Esophagus (tissue), 2 donors: ENCODE results near the gene LHFPL3. TPM values are rescaled to one million over a fixed set of nuclear protein-coding genes. Genes with fewer than 3 reads are reported as not detected.

Source experiments
- H3K27ac ChIP-seq, 2 donors: one replicate each; pipeline ENCODE4 v1.5.1; 2013; ENCODE audit warnings: low read depth in 2 of 2, mild to moderate bottlenecking in 2 of 2, inconsistent platforms in 1 of 2, low read length in 1 of 2, moderate library complexity in 1 of 2
- H3K27me3 ChIP-seq, 2 donors: one replicate each; pipeline ENCODE4 v1.6.1; 2013; ENCODE audit warnings: low read length in 2 of 2, control low read depth in 1 of 2, mild to moderate bottlenecking in 1 of 2; ENCODE audit not compliant: insufficient read depth in 2 of 2, control insufficient read depth in 1 of 2
- H3K36me3 ChIP-seq, 2 donors: one replicate each; pipeline ENCODE4 v1.6.1; 2013; ENCODE audit warnings: low read length in 1 of 2; ENCODE audit not compliant: control insufficient read depth in 2 of 2, insufficient read depth in 2 of 2
- H3K4me1 ChIP-seq, 2 donors: one replicate each; pipeline ENCODE4 v1.6.1; 2013; ENCODE audit warnings: low read length in 1 of 2; ENCODE audit not compliant: control insufficient read depth in 2 of 2, insufficient read depth in 2 of 2
- H3K4me3 ChIP-seq, 2 donors: one replicate each; pipeline ENCODE4 v1.5.1; 2013; ENCODE audit warnings: low read length in 2 of 2, mild to moderate bottlenecking in 2 of 2, low read depth in 1 of 2, moderate library complexity in 1 of 2
- H3K9me3 ChIP-seq, 2 donors: one replicate each; pipeline ENCODE4 v1.6.1; 2013; ENCODE audit warnings: mild to moderate bottlenecking in 2 of 2, low read depth in 1 of 2, low read length in 1 of 2, moderate library complexity in 1 of 2; ENCODE audit not compliant: control insufficient read depth in 2 of 2, insufficient read depth in 1 of 2
- WGBS, 2 donors: extraction: QIAGEN DNeasy Blood & Tissue Kit; methylation state at CpG; one replicate each; pipeline ENCODE4 v1.1.7; 2013; 5-methylcytosine and 5-hydroxymethylcytosine counted together
- polyA plus RNA-seq, 2 donors: library from polyadenylated mRNA; stranded (reverse); fragments of 200-250 nt; gene quantifications; one replicate each; pipeline ENCODE4 v1.2.3, GENCODE V29; 2013
- donor health status: healthy with polysubstance abuse.
- donor health status: Bipolar disorder and iron deficiency.

Gene LHFPL3
- polyA plus RNA-seq, 2 donors = not detected

- Histone ChIP-seq H3K4me1 (no peaks in the 10 kb centered on the region), H3K4me3 (no peak overlapping the region), H3K27ac (no peak overlapping the region), H3K36me3 (no peaks in the 10 kb centered on the region), H3K9me3 (no peaks in the 10 kb centered on the region), H3K27me3 (no peaks in the 10 kb centered on the region)
- WGBS, 2 donors = 90 to 91% methylated on average over 2 of the region's 2 CpGs
Observed at GRCh38 chr7:104955276-104955675, 626.9 kb downstream of the LHFPL3 start.

Other genes with a start within 250 kb of the LHFPL3 start
- gene ORC5, start 120.6 kb upstream of the LHFPL3 start, polyA plus RNA-seq = 1 to 10 TPM; 2.8 to 9.6 TPM